ENCODE data around the gene NR2F1-AS1.

- TF ChIP-seq CTCF (conservative IDR thresholded peaks at IDR 0.05; ENCODE audit: low read length) (no peak), EZH2phosphoT487 (IDR thresholded peaks at IDR 0.05; ENCODE audit: borderline replicate concordance, low read depth, low read length) (no peak)
These were observed 155.9 kb downstream of the NR2F1-AS1 start for GRCh38 chr5:93425096-93425495.

Measured in OCI-LY7 (cell line).